IMR-90 (cell line): ENCODE data around the gene NOS1AP.

Source experiments
- CEBPB ChIP-seq: IDR thresholded peaks from 2 replicates; pipeline ENCODE4 v1.6.1; 2012; ENCODE audit warnings: low read depth, low read length, improper control_type of control experiment
- FOS ChIP-seq: fragments of 150-350 bp; IDR thresholded peaks from 2 replicates; pipeline ENCODE4 v1.6.1; 2016; ENCODE audit warnings: low read depth, low read length
- MXI1 ChIP-seq: IDR thresholded peaks from 2 replicates; pipeline ENCODE4 v1.6.1; 2012; ENCODE audit warnings: low read depth, mild to moderate bottlenecking, low read length, moderate library complexity, borderline replicate concordance
- POLR2A ChIP-seq: IDR thresholded peaks from 2 replicates; pipeline ENCODE4 v1.6.1; 2012; ENCODE audit warnings: mild to moderate bottlenecking, low read depth, low read length
- RAD21 ChIP-seq: IDR thresholded peaks from 2 replicates; pipeline ENCODE4 v1.6.1; 2012; ENCODE audit warnings: low read length, improper control_type of control experiment
- RFX5 ChIP-seq: IDR thresholded peaks from 2 replicates; pipeline ENCODE4 v1.8.0; 2012; ENCODE audit warnings: low read depth, mild to moderate bottlenecking, low read length, moderate library complexity
- SMC3 ChIP-seq: fragments of 150-350 bp; IDR thresholded peaks from 2 replicates; pipeline ENCODE4 v1.6.1; 2016; ENCODE audit warnings: low read depth, mild to moderate bottlenecking, antibody characterized with exemption, low read length, moderate library complexity
- TF ChIP-seq, protein P1 (sequence below): conservative IDR thresholded peaks from 2 replicates; pipeline ENCODE4 v1.5.1; 2012; ENCODE audit warnings: mild to moderate bottlenecking, low read depth, low read length, improper control_type of control experiment

DNA sequence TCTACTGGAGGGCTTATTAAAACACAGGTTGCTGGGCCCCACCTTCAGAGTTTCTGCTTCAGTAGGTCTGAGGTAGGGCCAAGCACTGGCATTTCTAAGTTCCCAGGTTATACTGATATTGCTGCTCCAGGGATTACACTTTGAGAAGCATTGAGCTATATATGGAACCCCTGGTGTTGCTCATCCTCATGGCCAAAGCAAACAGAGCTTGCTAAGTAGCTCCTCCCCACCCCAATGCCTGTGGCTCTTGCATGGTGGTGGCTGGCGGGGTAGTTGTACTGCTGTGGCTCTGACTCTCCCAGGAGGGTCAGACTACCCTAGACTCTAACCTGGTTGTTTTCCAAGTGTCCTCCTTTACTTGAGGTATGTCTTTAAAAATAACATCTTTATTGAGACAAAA lies 163.6 kb downstream of the NOS1AP start:
- TF ChIP-seq POLR2A (no peak), CEBPB (no peak), RAD21 (no peak), SMC3 (no peak), MXI1 (no peak), FOS (no peak), RFX5 (no peak)
- TF ChIP-seq, protein P1, sequence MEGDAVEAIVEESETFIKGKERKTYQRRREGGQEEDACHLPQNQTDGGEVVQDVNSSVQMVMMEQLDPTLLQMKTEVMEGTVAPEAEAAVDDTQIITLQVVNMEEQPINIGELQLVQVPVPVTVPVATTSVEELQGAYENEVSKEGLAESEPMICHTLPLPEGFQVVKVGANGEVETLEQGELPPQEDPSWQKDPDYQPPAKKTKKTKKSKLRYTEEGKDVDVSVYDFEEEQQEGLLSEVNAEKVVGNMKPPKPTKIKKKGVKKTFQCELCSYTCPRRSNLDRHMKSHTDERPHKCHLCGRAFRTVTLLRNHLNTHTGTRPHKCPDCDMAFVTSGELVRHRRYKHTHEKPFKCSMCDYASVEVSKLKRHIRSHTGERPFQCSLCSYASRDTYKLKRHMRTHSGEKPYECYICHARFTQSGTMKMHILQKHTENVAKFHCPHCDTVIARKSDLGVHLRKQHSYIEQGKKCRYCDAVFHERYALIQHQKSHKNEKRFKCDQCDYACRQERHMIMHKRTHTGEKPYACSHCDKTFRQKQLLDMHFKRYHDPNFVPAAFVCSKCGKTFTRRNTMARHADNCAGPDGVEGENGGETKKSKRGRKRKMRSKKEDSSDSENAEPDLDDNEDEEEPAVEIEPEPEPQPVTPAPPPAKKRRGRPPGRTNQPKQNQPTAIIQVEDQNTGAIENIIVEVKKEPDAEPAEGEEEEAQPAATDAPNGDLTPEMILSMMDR, result no peak
